HepG2 (cell line): ENCODE data around the gene PMM2. TPM values are rescaled to one million over a fixed set of nuclear protein-coding genes. Genes with fewer than 3 reads are reported as not detected.

Source experiments
- CBX2 ChIP-seq, 2 experiments: fragments of 200-600 bp in 1 of 2; sonication (generic); formaldehyde crosslinking in 1 of 2; IDR thresholded peaks; 2 replicates each; pipeline versions ENCODE4 v1.7.0 to v1.8.1; 2018 to 2022; ENCODE audit warnings: low read depth in 2 of 2, low read length in 1 of 2, mild to moderate bottlenecking in 1 of 2, missing genetic modification reagents in 1 of 2
- CCDC6 ChIP-seq: sonication (generic); formaldehyde crosslinking; IDR thresholded peaks from 2 replicates; pipeline ENCODE4 v1.8.1; 2022; ENCODE audit warnings: mild to moderate bottlenecking, missing genetic modification reagents, moderate library complexity
- E2F1 ChIP-seq: sonication (generic); formaldehyde crosslinking; IDR thresholded peaks from 2 replicates; pipeline ENCODE4 v1.5.0; 2020; ENCODE audit warnings: missing genetic modification reagents
- FOXP1 ChIP-seq, 2 experiments: fragments of 450-650 bp in 1 of 2; IDR thresholded peaks; 2 replicates each; pipeline ENCODE4 v1.6.1; 2017 to 2018; ENCODE audit warnings: antibody characterized with exemption in 1 of 2
- MLX ChIP-seq: IDR thresholded peaks from 2 replicates; pipeline ENCODE4 v1.6.1; 2016
- NCOA2 ChIP-seq: sonication (generic); formaldehyde crosslinking; IDR thresholded peaks from 2 replicates; pipeline ENCODE4 v1.8.0; 2022; ENCODE audit warnings: inconsistent platforms
- NFRKB ChIP-seq: fragments of 450-650 bp; IDR thresholded peaks from 2 replicates; pipeline ENCODE4 v1.6.1; 2017
- NR0B2 ChIP-seq: sonication (generic); formaldehyde crosslinking; IDR thresholded peaks from 2 replicates; pipeline ENCODE4 v1.4.0; 2020; ENCODE audit warnings: mild to moderate bottlenecking, missing genetic modification reagents
- PTBP1 ChIP-seq: fragments of 200-400 bp; formaldehyde crosslinking; IDR thresholded peaks from 2 replicates; pipeline ENCODE4 v1.6.1; 2018; ENCODE audit warnings: low read length, low read depth; ENCODE audit not compliant: poor library complexity, severe bottlenecking
- TEAD3 ChIP-seq: optimal IDR thresholded peaks from 2 replicates; pipeline ENCODE3; 2016; ENCODE audit warnings: borderline replicate concordance
- ZBTB21 ChIP-seq: sonication (generic); formaldehyde crosslinking; IDR thresholded peaks from 2 replicates; pipeline ENCODE4 v1.4.0; 2020; ENCODE audit warnings: missing genetic modification reagents
- ZNF12 ChIP-seq: sonication (generic); formaldehyde crosslinking; IDR thresholded peaks from 2 replicates; pipeline ENCODE4 v1.5.0; 2020; ENCODE audit warnings: missing genetic modification reagents
- ZNF143 ChIP-seq: sonication (generic); formaldehyde crosslinking; IDR thresholded peaks from 2 replicates; pipeline ENCODE4 v1.4.0; 2020; ENCODE audit warnings: missing genetic modification reagents
- ZNF20 ChIP-seq: sonication (generic); formaldehyde crosslinking; IDR thresholded peaks from 2 replicates; pipeline ENCODE4 v1.4.0; 2020; ENCODE audit warnings: mild to moderate bottlenecking, moderate library complexity, missing genetic modification reagents
- ZNF383 ChIP-seq: sonication (generic); formaldehyde crosslinking; IDR thresholded peaks from 2 replicates; pipeline ENCODE4 v1.4.0; 2020; ENCODE audit warnings: missing genetic modification reagents, mild to moderate bottlenecking, borderline replicate concordance
- ZUFSP ChIP-seq: sonication (generic); formaldehyde crosslinking; IDR thresholded peaks from 2 replicates; pipeline ENCODE4 v1.9.0; 2021; ENCODE audit warnings: missing genetic modification reagents, mild to moderate bottlenecking, borderline replicate concordance
- polyA plus RNA-seq, 8 experiments: library from polyadenylated mRNA; depleted of rRNA in 3 of 8; stranded (reverse) in 7 of 8; unstranded in 1 of 8; fragments of >200 nt; fragmentation: Illumina TruSeq in 4 of 8; extraction: Trizol in 4 of 8; gene quantifications; 2 replicates each; pipeline versions ENCODE4 v1.2.1 to v1.2.3, GENCODE V29; 2011 to 2016; ENCODE audit warnings: low read depth in 4 of 8, missing spikeins in 1 of 8, mixed read lengths in 1 of 8; ENCODE audit not compliant: insufficient read depth in 1 of 8
- total RNA-seq, 5 experiments: library from RNA; depleted of rRNA; stranded (reverse); fragments of >200 nt; fragmentation: Illumina TruSeq; extraction: Trizol; gene quantifications; 2 replicates each; pipeline ENCODE4 v1.2.3, GENCODE V29; 2016; ENCODE audit warnings: low read depth in 1 of 5
- TF ChIP-seq, protein P1 (sequence below): sonication (generic); formaldehyde crosslinking; IDR thresholded peaks from 2 replicates; pipeline ENCODE4 v1.5.1; 2020; ENCODE audit warnings: mild to moderate bottlenecking, moderate library complexity, missing genetic modification reagents
- TF ChIP-seq, protein P2 (sequence below): sonication (generic); formaldehyde crosslinking; IDR thresholded peaks from 2 replicates; pipeline ENCODE4 v1.4.0; 2020; ENCODE audit warnings: missing genetic modification reagents, borderline replicate concordance

The PMM2 gene
- total and polyA plus RNA-seq, 2 of the 13 experiments (the other 11 are each of a cell fraction or from before 2014, with no cell fraction given): 52.2 to 93.7 TPM

GRCh38 chr16:8869212-8869987 is 71.8 kb downstream of the PMM2 start (continued):
- TF ChIP-seq PTBP1: no peak
- no peak for TF ChIP-seq NR0B2 (CRISPR knock-in tag)
- 0 out of 2 replicates have a peak, but pooled peaks have one; percentile 36 for TF ChIP-seq CCDC6
- peak; percentile 19 for TF ChIP-seq TEAD3 (CRISPR knock-in tag)
- TF ChIP-seq, protein P1, sequence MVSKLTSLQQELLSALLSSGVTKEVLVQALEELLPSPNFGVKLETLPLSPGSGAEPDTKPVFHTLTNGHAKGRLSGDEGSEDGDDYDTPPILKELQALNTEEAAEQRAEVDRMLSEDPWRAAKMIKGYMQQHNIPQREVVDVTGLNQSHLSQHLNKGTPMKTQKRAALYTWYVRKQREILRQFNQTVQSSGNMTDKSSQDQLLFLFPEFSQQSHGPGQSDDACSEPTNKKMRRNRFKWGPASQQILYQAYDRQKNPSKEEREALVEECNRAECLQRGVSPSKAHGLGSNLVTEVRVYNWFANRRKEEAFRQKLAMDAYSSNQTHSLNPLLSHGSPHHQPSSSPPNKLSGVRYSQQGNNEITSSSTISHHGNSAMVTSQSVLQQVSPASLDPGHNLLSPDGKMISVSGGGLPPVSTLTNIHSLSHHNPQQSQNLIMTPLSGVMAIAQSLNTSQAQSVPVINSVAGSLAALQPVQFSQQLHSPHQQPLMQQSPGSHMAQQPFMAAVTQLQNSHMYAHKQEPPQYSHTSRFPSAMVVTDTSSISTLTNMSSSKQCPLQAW (CRISPR knock-in tag): no peak; the same call in 1 of the 2 replicates
- no peak for TF ChIP-seq ZNF143
- no peak for TF ChIP-seq NFRKB
- peak; percentile 76; the same call in 1 of the 2 replicates for TF ChIP-seq E2F1 (CRISPR knock-in tag)
- TF ChIP-seq, protein P2, sequence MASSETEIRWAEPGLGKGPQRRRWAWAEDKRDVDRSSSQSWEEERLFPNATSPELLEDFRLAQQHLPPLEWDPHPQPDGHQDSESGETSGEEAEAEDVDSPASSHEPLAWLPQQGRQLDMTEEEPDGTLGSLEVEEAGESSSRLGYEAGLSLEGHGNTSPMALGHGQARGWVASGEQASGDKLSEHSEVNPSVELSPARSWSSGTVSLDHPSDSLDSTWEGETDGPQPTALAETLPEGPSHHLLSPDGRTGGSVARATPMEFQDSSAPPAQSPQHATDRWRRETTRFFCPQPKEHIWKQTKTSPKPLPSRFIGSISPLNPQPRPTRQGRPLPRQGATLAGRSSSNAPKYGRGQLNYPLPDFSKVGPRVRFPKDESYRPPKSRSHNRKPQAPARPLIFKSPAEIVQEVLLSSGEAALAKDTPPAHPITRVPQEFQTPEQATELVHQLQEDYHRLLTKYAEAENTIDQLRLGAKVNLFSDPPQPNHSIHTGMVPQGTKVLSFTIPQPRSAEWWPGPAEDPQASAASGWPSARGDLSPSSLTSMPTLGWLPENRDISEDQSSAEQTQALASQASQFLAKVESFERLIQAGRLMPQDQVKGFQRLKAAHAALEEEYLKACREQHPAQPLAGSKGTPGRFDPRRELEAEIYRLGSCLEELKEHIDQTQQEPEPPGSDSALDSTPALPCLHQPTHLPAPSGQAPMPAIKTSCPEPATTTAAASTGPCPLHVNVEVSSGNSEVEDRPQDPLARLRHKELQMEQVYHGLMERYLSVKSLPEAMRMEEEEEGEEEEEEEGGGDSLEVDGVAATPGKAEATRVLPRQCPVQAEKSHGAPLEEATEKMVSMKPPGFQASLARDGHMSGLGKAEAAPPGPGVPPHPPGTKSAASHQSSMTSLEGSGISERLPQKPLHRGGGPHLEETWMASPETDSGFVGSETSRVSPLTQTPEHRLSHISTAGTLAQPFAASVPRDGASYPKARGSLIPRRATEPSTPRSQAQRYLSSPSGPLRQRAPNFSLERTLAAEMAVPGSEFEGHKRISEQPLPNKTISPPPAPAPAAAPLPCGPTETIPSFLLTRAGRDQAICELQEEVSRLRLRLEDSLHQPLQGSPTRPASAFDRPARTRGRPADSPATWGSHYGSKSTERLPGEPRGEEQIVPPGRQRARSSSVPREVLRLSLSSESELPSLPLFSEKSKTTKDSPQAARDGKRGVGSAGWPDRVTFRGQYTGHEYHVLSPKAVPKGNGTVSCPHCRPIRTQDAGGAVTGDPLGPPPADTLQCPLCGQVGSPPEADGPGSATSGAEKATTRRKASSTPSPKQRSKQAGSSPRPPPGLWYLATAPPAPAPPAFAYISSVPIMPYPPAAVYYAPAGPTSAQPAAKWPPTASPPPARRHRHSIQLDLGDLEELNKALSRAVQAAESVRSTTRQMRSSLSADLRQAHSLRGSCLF (CRISPR knock-in tag): no peak
- TF ChIP-seq MLX (CRISPR knock-in tag): no peak
- no peak for TF ChIP-seq FOXP1 (IDR thresholded peaks at IDR 0.05)
- peak; percentile 19; the same call in 1 of the 2 replicates for TF ChIP-seq FOXP1 (CRISPR knock-in tag; IDR thresholded peaks at IDR 0.05)
- TF ChIP-seq ZNF383 (CRISPR knock-in tag): peak; percentile 34; the same call in 1 of the 2 replicates
- no peak for TF ChIP-seq ZUFSP (CRISPR knock-in tag)
- TF ChIP-seq ZNF20 (CRISPR knock-in tag): no peak
- no peak; the same call in 1 of the 2 replicates for TF ChIP-seq ZBTB21
- no peak for TF ChIP-seq NCOA2 (CRISPR knock-in tag)
- TF ChIP-seq CBX2 (IDR thresholded peaks at IDR 0.05; ENCODE audit: low read depth, low read length): no peak
- no peak for TF ChIP-seq CBX2 (CRISPR knock-in tag; IDR thresholded peaks at IDR 0.05; ENCODE audit: low read depth)
- TF ChIP-seq ZNF12 (CRISPR knock-in tag): no peak
